ENCODE results near the gene MYBPH.

MYBPH gene

GRCh38 chr1:203185585-203185984 lies 10.0 kb upstream of the MYBPH start:
- TF ChIP-seq ISL1 (CRISPR knock-in tag; IDR thresholded peaks at IDR 0.05) (no peak), ARNTL (CRISPR knock-in tag; IDR thresholded peaks at IDR 0.05; ENCODE audit: borderline replicate concordance, low read depth) (no peak), PPARA (CRISPR knock-in tag; IDR thresholded peaks at IDR 0.05; ENCODE audit: borderline replicate concordance) (no peak), TCF4 (CRISPR knock-in tag; IDR thresholded peaks at IDR 0.05; ENCODE audit: borderline replicate concordance) (no peak), RARB (CRISPR knock-in tag; IDR thresholded peaks at IDR 0.05) (no peak), ZC3H10 (CRISPR knock-in tag; IDR thresholded peaks at IDR 0.05) (no peak), POU6F1 (CRISPR knock-in tag; IDR thresholded peaks at IDR 0.05; ENCODE audit: borderline replicate concordance, low read depth) (no peak), PATZ1 (CRISPR knock-in tag; IDR thresholded peaks at IDR 0.05; ENCODE audit: borderline replicate concordance) (no peak), ESRRG (CRISPR knock-in tag; IDR thresholded peaks at IDR 0.05) (no peak), ZNF565 (CRISPR knock-in tag; conservative IDR thresholded peaks at IDR 0.05; ENCODE audit: low read depth) (no peak), BACH2 (CRISPR knock-in tag; IDR thresholded peaks at IDR 0.05; ENCODE audit: borderline replicate concordance) (no peak), CSRNP3 (CRISPR knock-in tag; IDR thresholded peaks at IDR 0.05) (no peak), TOX (CRISPR knock-in tag; IDR thresholded peaks at IDR 0.05; ENCODE audit: borderline replicate concordance) (no peak), GLIS3 (CRISPR knock-in tag; IDR thresholded peaks at IDR 0.05) (no peak), CREB5 (CRISPR knock-in tag; IDR thresholded peaks at IDR 0.05; ENCODE audit: low read depth) (no peak), ZNF8 (CRISPR knock-in tag; IDR thresholded peaks at IDR 0.05) (no peak), OSR1 (CRISPR knock-in tag; IDR thresholded peaks at IDR 0.05) (no peak), CSDC2 (CRISPR knock-in tag; IDR thresholded peaks at IDR 0.05) (no peak)
- no peak for ATAC-seq

GRCh38 chr1:203185061-203185461 lies 9.4 kb upstream of the MYBPH start:
- TF ChIP-seq ZC3H10 (CRISPR knock-in tag; IDR thresholded peaks at IDR 0.05) (no peak), ZFP30 (CRISPR knock-in tag; IDR thresholded peaks at IDR 0.05) (no peak), ESRRG (CRISPR knock-in tag; IDR thresholded peaks at IDR 0.05) (no peak), ARNTL (CRISPR knock-in tag; IDR thresholded peaks at IDR 0.05; ENCODE audit: borderline replicate concordance, low read depth) (no peak), CSRNP3 (CRISPR knock-in tag; IDR thresholded peaks at IDR 0.05) (no peak), ZNF8 (CRISPR knock-in tag; IDR thresholded peaks at IDR 0.05) (no peak), ISL1 (CRISPR knock-in tag; IDR thresholded peaks at IDR 0.05) (no peak), CSDC2 (CRISPR knock-in tag; IDR thresholded peaks at IDR 0.05) (no peak), ZNF565 (CRISPR knock-in tag; conservative IDR thresholded peaks at IDR 0.05; ENCODE audit: low read depth) (no peak), SNAI2 (CRISPR knock-in tag; IDR thresholded peaks at IDR 0.05) (no peak), RARB (CRISPR knock-in tag; IDR thresholded peaks at IDR 0.05) (no peak), OSR1 (CRISPR knock-in tag; IDR thresholded peaks at IDR 0.05) (no peak), TOX (CRISPR knock-in tag; IDR thresholded peaks at IDR 0.05; ENCODE audit: borderline replicate concordance) (no peak), ZNF70 (CRISPR knock-in tag; IDR thresholded peaks at IDR 0.05) (no peak), CREB5 (CRISPR knock-in tag; IDR thresholded peaks at IDR 0.05; ENCODE audit: low read depth) (no peak), POU6F1 (CRISPR knock-in tag; IDR thresholded peaks at IDR 0.05; ENCODE audit: borderline replicate concordance, low read depth) (no peak), TCF4 (CRISPR knock-in tag; IDR thresholded peaks at IDR 0.05; ENCODE audit: borderline replicate concordance) (no peak)
- no peak for ATAC-seq
